GM12873 (cell line): ENCODE data around the gene C3orf20.

ENCODE experiments used
- TF ChIP-seq, protein P1 (sequence below): IDR thresholded peaks from 2 replicates; pipeline ENCODE4 v1.5.1; 2012; ENCODE audit warnings: low read depth, mild to moderate bottlenecking, moderate library complexity, low read length, control low read depth; ENCODE audit not compliant: insufficient read depth; ENCODE audit errors: missing control alignments

Gene C3orf20

DNA sequence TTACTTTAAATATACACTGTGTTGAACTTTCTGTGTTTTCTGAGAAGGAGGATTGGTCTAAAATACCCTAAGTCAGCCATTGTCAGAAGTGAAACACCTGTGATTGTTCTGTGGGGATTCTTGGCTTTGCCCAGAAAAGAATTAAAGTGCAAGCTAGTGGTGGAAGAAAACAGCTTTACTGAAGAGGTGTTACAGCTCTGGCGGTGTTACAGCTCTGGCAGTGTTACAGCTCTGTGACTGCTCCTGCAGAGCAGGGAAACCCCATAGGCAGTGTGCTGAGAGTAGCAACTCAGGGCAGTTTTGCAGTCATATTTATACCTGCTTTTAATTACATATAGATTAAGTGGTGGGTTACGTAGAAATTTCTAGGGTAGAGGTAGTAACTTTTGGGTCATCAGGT is 66.6 kb downstream of the C3orf20 start:
- TF ChIP-seq, protein P1, sequence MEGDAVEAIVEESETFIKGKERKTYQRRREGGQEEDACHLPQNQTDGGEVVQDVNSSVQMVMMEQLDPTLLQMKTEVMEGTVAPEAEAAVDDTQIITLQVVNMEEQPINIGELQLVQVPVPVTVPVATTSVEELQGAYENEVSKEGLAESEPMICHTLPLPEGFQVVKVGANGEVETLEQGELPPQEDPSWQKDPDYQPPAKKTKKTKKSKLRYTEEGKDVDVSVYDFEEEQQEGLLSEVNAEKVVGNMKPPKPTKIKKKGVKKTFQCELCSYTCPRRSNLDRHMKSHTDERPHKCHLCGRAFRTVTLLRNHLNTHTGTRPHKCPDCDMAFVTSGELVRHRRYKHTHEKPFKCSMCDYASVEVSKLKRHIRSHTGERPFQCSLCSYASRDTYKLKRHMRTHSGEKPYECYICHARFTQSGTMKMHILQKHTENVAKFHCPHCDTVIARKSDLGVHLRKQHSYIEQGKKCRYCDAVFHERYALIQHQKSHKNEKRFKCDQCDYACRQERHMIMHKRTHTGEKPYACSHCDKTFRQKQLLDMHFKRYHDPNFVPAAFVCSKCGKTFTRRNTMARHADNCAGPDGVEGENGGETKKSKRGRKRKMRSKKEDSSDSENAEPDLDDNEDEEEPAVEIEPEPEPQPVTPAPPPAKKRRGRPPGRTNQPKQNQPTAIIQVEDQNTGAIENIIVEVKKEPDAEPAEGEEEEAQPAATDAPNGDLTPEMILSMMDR: no peak

DNA sequence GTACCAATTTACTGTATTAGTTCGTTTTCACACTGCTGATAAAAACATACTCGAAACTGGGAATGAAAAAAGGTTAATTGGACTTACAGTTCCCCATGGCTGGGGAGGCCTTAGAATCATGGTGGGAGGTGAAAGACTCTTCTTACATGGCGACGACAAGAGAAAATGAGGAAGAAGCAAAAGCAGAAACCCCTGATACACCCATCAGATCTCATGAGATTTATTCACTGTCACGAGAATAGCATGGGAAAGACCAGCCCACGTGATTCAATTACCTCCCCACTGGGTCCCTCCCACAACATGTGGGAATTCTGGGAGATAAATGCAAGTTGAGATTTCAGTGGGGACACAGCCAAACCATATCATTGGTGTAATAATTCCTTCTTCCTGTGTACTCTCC is 69.6 kb downstream of the C3orf20 start:
- TF ChIP-seq, protein P1: no peak

DNA sequence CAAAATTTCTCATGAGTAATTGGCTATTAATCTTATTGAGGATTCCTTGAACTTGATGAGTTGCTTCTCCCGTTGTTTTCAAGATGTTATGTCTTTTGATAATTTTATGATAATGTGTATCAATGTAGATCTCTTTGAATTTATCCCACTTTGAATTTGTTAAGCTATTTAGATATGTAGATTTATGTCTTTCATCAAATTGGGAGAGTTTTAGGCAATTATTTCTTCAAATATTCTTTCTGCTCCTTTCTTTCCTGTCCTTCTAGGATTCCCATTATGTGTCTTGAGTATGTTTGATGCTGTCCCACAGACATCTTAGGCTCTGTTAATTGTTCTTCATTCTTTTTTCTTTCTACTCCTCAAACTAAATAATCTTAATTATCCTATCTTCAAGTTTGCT is 75.7 kb downstream of the C3orf20 start:
- TF ChIP-seq, protein P1: no peak

DNA sequence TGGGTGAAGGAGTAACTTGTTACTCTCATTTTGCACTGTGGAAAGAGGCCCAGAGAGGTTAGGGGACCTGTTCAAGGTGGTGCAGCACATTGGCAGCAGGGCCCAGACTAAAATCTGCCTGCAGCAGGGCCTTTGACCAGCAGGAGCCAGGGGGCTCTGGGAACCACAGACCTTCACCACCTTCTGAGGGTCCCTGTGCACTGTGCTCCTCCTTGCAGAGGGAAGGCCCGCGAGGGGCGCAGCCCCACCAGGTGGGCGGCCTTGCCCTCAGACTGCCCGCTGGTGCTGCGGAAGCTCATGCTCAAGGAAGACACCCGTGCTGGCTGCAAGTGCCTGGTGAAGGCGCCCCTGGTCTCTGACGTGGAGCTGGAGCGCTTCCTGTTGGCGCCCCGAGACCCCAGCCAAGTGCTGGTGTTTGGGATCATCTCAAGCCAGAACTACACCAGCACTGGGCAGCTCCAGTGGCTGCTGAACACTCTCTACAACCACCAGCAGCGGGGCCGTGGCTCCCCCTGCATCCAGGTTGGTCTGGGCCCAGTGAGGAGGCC is 82.3 kb downstream of the C3orf20 start:
- TF ChIP-seq, protein P1: no peak

DNA sequence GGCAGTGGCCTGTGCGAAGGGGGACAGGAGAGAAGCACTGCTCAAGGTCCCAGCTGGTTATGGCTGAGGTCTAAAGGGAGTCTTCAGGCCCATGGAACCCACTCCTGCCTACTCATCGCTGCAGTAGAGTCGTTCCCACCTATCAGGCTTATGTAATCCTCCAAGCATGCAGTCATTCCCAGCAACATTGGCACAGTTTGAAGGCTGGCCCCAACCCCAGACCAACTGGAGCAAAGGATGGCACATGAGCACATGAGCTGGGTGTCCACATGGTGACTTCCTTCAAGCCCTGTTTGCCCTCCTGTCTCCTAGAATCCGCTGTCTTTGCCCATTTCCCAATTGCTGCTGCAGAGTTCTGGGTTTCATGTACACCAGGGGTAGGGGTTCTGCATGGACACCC is 83.4 kb downstream of the C3orf20 start:
- TF ChIP-seq, protein P1: no peak

DNA sequence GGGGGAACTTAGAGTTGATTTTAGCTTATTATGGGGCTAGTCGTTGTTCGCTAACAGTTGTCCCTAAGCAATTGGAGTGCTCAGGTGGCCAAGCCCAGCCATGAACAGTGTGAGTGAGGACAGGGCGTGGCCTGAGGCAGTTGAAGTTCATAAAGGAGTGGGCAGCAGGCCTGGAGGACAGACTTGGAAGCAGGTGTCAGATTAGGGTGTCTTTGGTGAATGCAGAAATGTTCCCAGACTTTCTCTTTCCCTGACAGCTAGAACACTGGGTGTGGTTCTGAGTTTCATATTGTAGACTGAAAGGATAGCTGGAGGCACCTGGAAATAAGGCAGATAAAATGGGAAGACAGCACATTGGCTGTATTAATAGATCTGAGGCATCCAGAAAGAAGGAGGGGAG is 84.0 kb downstream of the C3orf20 start:
- TF ChIP-seq, protein P1: no peak

DNA sequence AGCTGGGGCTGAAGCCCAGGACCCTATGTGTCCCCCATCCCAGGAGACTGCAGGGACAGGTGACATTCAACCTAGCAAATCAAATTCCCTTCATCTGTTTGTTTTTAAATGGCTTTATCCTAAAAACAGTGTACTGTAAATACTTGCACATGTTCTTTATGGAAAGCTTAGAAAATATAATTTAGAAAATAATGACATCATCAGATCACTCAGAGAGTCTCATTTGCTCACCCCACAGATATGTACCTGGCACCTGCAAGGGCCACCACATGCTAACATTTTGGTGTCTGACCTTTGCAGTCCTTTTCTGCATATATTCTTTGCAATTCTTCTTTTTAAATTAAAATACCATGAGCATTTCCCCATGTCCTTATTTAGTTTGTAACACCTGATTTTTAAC is 85.2 kb downstream of the C3orf20 start:
- TF ChIP-seq, protein P1: no peak

DNA sequence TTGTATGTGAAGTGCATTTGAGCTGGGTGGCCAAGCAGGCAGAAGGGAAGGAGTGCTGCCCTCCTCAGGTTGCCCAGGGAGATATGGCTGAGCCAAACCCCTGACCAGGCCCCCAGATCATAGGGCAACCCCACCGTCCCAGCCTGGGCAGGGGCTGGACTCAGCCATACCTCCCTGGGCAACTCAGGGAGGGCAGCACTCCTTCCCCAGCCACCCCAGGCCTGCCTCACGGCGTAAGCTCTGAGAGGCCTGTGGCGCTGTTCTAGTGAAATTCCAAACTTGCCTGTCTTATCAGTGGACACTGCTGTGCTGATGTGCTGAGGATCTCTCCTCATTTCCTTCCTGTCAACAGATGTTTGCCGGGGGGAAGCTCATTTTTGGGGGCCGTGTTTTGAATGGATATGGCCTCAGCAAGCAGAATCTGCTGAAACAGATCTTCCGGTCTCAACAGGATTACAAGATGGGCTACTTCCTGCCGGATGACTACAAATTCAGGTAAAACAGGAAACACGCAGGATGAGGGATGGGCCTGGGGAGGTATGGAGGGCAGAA is 86.3 kb downstream of the C3orf20 start:
- TF ChIP-seq, protein P1: no peak
